HCT116 (cell line): ENCODE data around the gene ASAP2.

Source experiments
- CEBPB ChIP-seq: IDR thresholded peaks from 2 replicates; pipeline ENCODE4 v1.6.1; 2012; ENCODE audit warnings: low read depth
- EZH2 ChIP-seq: fragments of 200-600 bp; sonication (generic); IDR thresholded peaks from 2 replicates; pipeline ENCODE4 v1.6.1; 2017; ENCODE audit warnings: antibody characterized with exemption, mixed run types
- JUND ChIP-seq: IDR thresholded peaks from 2 replicates; pipeline ENCODE4 v1.6.1; 2012
- POLR2A ChIP-seq: IDR thresholded peaks from 2 replicates; pipeline ENCODE4 v1.7.0; 2011; ENCODE audit warnings: borderline replicate concordance; ENCODE audit not compliant: insufficient read depth, insufficient read length; ENCODE audit errors: extremely low read depth
- REST ChIP-seq: IDR thresholded peaks from 2 replicates; pipeline ENCODE4 v1.6.1; 2012; ENCODE audit warnings: low read depth
- ZBTB33 ChIP-seq: IDR thresholded peaks from 2 replicates; pipeline ENCODE4 v1.6.1; 2011; ENCODE audit warnings: mild to moderate bottlenecking, low read length, moderate library complexity; ENCODE audit not compliant: insufficient replicate concordance; ENCODE audit errors: extremely low read depth
- TF ChIP-seq, protein P1 (sequence below): IDR thresholded peaks from 2 replicates; pipeline ENCODE4 v1.6.1; 2012

DNA sequence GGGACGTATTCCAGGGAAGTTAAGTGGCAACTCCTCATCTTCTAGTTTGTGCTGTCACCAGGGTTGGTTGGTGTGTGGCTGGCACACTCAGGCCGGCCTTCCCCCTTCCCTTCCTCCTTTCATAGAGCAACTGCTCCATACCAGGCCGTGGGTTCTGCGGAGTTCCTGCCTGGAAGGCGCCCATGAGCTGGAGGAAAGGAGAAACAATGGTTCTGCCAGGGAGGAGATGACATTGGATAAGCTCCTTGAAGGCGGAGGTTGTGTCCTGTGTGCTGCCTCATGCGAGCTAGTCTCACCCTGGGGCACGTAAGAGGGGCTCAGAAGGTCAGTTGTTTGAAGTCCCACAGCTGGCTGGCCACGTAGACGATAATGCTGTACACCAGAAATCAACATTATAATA, 19.2 kb downstream of the ASAP2 start:
- TF ChIP-seq POLR2A: no peak
- TF ChIP-seq CEBPB: no peak
- TF ChIP-seq ZBTB33: no peak
- no peak for TF ChIP-seq JUND
- TF ChIP-seq REST: no peak
- TF ChIP-seq, protein P1, sequence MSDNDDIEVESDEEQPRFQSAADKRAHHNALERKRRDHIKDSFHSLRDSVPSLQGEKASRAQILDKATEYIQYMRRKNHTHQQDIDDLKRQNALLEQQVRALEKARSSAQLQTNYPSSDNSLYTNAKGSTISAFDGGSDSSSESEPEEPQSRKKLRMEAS: no peak
- no peak for TF ChIP-seq EZH2
